ENCODE measurements around the gene ADCY2. TPM values are rescaled to one million over a fixed set of nuclear protein-coding genes. Genes with fewer than 3 reads are reported as not detected.

ADCY2 gene
- total and polyA plus RNA-seq, 2 of the 13 experiments (the other 11 are each of a cell fraction or from before 2014, with no cell fraction given): not detected

GRCh38 chr5:7845557-7845956 lies 449.6 kb downstream of the ADCY2 start (continued):
- TF ChIP-seq ZNF142 (CRISPR knock-in tag; IDR thresholded peaks at IDR 0.05) (no peak), PAF1 (CRISPR knock-in tag; IDR thresholded peaks at IDR 0.05) (no peak), NFRKB (IDR thresholded peaks at IDR 0.05) (no peak), TGIF2 (CRISPR knock-in tag; IDR thresholded peaks at IDR 0.05) (no peak), ZNF607 (CRISPR knock-in tag; IDR thresholded peaks at IDR 0.05; ENCODE audit: borderline replicate concordance) (no peak)
- TF ChIP-seq, protein P1, sequence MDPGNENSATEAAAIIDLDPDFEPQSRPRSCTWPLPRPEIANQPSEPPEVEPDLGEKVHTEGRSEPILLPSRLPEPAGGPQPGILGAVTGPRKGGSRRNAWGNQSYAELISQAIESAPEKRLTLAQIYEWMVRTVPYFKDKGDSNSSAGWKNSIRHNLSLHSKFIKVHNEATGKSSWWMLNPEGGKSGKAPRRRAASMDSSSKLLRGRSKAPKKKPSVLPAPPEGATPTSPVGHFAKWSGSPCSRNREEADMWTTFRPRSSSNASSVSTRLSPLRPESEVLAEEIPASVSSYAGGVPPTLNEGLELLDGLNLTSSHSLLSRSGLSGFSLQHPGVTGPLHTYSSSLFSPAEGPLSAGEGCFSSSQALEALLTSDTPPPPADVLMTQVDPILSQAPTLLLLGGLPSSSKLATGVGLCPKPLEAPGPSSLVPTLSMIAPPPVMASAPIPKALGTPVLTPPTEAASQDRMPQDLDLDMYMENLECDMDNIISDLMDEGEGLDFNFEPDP (CRISPR knock-in tag; conservative IDR thresholded peaks at IDR 0.05): no peak
- TF ChIP-seq, protein P2, sequence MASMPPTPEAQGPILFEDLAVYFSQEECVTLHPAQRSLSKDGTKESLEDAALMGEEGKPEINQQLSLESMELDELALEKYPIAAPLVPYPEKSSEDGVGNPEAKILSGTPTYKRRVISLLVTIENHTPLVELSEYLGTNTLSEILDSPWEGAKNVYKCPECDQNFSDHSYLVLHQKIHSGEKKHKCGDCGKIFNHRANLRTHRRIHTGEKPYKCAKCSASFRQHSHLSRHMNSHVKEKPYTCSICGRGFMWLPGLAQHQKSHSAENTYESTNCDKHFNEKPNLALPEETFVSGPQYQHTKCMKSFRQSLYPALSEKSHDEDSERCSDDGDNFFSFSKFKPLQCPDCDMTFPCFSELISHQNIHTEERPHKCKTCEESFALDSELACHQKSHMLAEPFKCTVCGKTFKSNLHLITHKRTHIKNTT (CRISPR knock-in tag; IDR thresholded peaks at IDR 0.05): no peak
